Measurements from ENCODE around the gene DNAJB7. TPM values are rescaled to one million over a fixed set of nuclear protein-coding genes. Genes with fewer than 3 reads are reported as not detected.

Gene DNAJB7
- total and polyA plus RNA-seq, 2 of the 13 experiments (the other 11 are each of a cell fraction or from before 2014, with no cell fraction given), result not detected

DNA sequence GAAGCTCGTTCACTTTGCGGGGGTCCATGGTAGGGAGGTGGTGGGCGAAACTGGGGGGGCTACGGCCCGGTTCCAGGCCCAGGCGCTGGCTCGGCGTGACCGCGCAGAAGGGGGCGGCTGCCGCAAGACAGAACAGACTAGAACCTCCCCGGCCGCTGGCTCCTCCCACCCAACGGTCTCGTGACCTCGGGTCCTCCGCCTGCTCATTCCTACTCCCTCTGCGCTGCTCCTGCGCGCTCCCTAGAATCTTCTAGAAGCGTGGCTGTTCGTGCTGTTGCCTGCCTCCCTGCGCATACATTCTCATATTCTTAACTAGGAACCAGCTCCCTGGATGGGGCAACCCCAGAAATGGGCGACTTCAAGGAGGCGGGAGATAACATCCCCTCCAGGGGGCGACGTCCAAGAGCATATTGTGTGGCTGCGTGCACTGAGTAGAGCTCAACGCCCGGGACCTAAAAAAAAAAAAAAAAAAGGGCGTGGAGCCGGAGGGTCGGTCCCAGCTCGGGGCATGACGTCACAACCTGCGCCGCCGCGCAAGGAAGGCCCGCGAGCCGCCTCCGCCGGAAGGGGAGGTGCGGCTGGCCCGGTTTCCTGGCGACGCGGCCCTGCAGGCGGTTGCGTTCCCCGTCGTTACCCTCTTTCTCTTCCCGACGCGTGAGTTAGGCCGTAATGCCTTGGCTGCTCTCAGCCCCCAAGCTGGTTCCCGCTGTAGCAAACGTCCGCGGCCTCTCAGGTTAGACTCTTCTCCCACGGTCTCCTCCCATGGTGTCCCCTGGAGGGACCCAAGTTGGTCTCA lies 5.2 kb downstream of the DNAJB7 start, which contains the start of the genes ST13 and XPNPEP3 (continued):
- TF ChIP-seq ZSCAN22 (CRISPR knock-in tag; IDR thresholded peaks at IDR 0.05) (no peak), ZNF510 (CRISPR knock-in tag; IDR thresholded peaks at IDR 0.05; ENCODE audit: low read depth) (peak; percentile 55; the same call in 1 of the 2 replicates), ZSCAN31 (CRISPR knock-in tag; IDR thresholded peaks at IDR 0.05; ENCODE audit: low read depth) (peak; percentile 70; the same call in 1 of the 2 replicates), ZNF30 (CRISPR knock-in tag; IDR thresholded peaks at IDR 0.05) (peak; percentile 87; the same call in 1 of the 2 replicates), ZNF776 (CRISPR knock-in tag; IDR thresholded peaks at IDR 0.05) (peak; percentile 15; the same call in 1 of the 2 replicates), TARDBP (CRISPR knock-in tag; IDR thresholded peaks at IDR 0.05) (peak; percentile 53; the same call in 1 of the 2 replicates), KDM5B (CRISPR knock-in tag; IDR thresholded peaks at IDR 0.05; ENCODE audit: borderline replicate concordance) (peak; percentile 88; the same call in 1 of the 2 replicates), ZBTB21 (CRISPR knock-in tag; IDR thresholded peaks at IDR 0.05) (peak; percentile 92), KAT2B (IDR thresholded peaks at IDR 0.05; ENCODE audit: borderline replicate concordance, low read depth, low read length) (no peak), MAFG (CRISPR knock-in tag; IDR thresholded peaks at IDR 0.05) (no peak), ZNF552 (CRISPR knock-in tag; IDR thresholded peaks at IDR 0.05; ENCODE audit: borderline replicate concordance) (no peak; the same call in 1 of the 2 replicates), ZNF563 (CRISPR knock-in tag; IDR thresholded peaks at IDR 0.05) (peak; percentile 58), SALL2 (CRISPR knock-in tag; IDR thresholded peaks at IDR 0.05) (0 out of 2 replicates have a peak, but pooled peaks have one; percentile 43), ZNF713 (CRISPR knock-in tag; IDR thresholded peaks at IDR 0.05) (no peak), MTF2 (CRISPR knock-in tag; IDR thresholded peaks at IDR 0.05; ENCODE audit: borderline replicate concordance) (no peak), NR2F6 (IDR thresholded peaks at IDR 0.05) (no peak), NR2F6 (CRISPR knock-in tag; IDR thresholded peaks at IDR 0.05) (peak; percentile 12; the same call in 1 of the 2 replicates), SPEN (CRISPR knock-in tag; IDR thresholded peaks at IDR 0.05; ENCODE audit: low read depth) (peak; percentile 91; the same call in 1 of the 2 replicates), TGIF2 (CRISPR knock-in tag; IDR thresholded peaks at IDR 0.05) (peak; percentile 70; the same call in 1 of the 2 replicates), ZBTB3 (CRISPR knock-in tag; IDR thresholded peaks at IDR 0.05; ENCODE audit: borderline replicate concordance, low read depth) (peak; percentile 91; the same call in 1 of the 2 replicates), ZNF780A (CRISPR knock-in tag; IDR thresholded peaks at IDR 0.05) (peak; percentile 70; the same call in 1 of the 2 replicates)
- TF ChIP-seq, protein P1, sequence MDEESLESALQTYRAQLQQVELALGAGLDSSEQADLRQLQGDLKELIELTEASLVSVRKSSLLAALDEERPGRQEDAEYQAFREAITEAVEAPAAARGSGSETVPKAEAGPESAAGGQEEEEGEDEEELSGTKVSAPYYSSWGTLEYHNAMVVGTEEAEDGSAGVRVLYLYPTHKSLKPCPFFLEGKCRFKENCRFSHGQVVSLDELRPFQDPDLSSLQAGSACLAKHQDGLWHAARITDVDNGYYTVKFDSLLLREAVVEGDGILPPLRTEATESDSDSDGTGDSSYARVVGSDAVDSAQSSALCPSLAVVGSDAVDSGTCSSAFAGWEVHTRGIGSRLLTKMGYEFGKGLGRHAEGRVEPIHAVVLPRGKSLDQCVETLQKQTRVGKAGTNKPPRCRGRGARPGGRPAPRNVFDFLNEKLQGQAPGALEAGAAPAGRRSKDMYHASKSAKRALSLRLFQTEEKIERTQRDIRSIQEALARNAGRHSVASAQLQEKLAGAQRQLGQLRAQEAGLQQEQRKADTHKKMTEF (CRISPR knock-in tag; IDR thresholded peaks at IDR 0.05), result peak; percentile 97
- TF ChIP-seq, protein P2, sequence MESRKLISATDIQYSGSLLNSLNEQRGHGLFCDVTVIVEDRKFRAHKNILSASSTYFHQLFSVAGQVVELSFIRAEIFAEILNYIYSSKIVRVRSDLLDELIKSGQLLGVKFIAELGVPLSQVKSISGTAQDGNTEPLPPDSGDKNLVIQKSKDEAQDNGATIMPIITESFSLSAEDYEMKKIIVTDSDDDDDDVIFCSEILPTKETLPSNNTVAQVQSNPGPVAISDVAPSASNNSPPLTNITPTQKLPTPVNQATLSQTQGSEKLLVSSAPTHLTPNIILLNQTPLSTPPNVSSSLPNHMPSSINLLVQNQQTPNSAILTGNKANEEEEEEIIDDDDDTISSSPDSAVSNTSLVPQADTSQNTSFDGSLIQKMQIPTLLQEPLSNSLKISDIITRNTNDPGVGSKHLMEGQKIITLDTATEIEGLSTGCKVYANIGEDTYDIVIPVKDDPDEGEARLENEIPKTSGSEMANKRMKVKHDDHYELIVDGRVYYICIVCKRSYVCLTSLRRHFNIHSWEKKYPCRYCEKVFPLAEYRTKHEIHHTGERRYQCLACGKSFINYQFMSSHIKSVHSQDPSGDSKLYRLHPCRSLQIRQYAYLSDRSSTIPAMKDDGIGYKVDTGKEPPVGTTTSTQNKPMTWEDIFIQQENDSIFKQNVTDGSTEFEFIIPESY (CRISPR knock-in tag; IDR thresholded peaks at IDR 0.05), result no peak
- TF ChIP-seq, protein P3, sequence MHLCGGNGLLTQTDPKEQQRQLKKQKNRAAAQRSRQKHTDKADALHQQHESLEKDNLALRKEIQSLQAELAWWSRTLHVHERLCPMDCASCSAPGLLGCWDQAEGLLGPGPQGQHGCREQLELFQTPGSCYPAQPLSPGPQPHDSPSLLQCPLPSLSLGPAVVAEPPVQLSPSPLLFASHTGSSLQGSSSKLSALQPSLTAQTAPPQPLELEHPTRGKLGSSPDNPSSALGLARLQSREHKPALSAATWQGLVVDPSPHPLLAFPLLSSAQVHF (CRISPR knock-in tag; IDR thresholded peaks at IDR 0.05), result 0 out of 2 replicates have a peak, but pooled peaks have one; percentile 37
- TF ChIP-seq, protein P4, sequence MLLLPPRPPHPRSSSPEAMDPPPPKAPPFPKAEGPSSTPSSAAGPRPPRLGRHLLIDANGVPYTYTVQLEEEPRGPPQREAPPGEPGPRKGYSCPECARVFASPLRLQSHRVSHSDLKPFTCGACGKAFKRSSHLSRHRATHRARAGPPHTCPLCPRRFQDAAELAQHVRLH (CRISPR knock-in tag; IDR thresholded peaks at IDR 0.05; ENCODE audit: borderline replicate concordance, low read depth), result peak; percentile 31; the same call in 1 of the 2 replicates

Data from HepG2 (cell line).